ENCODE results near the gene LMAN2L. TPM values are rescaled to one million over a fixed set of nuclear protein-coding genes. Genes with fewer than 3 reads are reported as not detected.

LMAN2L gene
- total RNA-seq, 2 donors from 2014 or later = 6.6 to 7.8 TPM

DNA sequence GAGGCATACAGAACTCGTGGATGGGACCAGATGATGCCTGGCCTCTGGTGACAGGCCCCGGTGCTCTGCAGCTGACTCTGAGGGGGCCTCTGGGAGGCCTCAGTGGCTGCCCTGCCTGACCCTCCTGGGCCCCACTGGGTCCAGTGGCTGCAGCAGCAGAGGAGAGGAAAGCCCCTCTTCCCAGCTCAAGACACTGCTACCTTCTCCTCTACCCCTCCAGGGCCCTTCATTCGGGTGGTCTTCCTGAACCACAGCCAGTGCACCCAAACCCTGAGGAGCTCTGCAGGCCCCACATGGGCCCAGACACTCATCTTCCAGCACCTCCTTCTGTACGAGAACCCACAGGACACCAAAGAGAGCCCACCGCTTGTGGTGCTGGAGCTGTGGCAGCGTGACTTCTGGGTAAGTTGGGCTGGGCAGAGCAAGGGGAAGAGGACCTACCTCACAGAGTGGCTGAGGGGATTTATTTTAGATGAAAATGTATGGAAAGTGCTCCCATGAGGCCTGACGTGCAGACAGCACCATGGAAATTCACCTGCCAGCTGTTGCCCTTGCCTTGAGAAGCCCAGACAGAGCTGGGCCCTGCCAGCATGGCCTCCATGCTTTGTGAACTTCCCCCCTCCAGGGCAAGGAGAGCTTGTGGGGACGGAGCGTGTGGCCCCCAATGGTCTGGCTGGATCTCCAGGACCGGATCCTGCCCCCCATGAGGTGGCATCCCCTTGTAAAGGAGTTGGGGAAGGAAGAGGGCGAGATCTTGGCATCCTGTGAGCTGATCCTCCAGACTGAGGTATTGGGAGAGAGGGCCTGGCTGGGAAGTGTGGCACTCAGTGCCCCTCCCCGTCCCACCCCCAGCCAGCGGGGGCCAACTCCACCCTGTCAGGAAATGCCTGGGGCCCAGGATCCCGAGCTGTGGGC is 46.3 kb downstream of the LMAN2L start:
- ATAC-seq (no peak), DNase-seq (no peak)
- intact Hi-C loops (cut with DNase I) = no loop called here
- Histone ChIP-seq H3K27me3 (no peaks in the 10 kb centered on the region), H3K4me1 (no peaks in the 10 kb centered on the region), H3K4me3 (no peak overlapping the region), H3K36me3 (replicated peaks in 1 of 2; ENCODE audit: insufficient read depth in 1 of 2, low read depth in 2 of 2) (no peaks in the 10 kb centered on the region), H3K9me3 (no peaks in the 10 kb centered on the region), H3K27ac (no peak overlapping the region)
- TF ChIP-seq POLR2A (IDR thresholded peaks at IDR 0.05) = no peak
- TF ChIP-seq, protein P1, sequence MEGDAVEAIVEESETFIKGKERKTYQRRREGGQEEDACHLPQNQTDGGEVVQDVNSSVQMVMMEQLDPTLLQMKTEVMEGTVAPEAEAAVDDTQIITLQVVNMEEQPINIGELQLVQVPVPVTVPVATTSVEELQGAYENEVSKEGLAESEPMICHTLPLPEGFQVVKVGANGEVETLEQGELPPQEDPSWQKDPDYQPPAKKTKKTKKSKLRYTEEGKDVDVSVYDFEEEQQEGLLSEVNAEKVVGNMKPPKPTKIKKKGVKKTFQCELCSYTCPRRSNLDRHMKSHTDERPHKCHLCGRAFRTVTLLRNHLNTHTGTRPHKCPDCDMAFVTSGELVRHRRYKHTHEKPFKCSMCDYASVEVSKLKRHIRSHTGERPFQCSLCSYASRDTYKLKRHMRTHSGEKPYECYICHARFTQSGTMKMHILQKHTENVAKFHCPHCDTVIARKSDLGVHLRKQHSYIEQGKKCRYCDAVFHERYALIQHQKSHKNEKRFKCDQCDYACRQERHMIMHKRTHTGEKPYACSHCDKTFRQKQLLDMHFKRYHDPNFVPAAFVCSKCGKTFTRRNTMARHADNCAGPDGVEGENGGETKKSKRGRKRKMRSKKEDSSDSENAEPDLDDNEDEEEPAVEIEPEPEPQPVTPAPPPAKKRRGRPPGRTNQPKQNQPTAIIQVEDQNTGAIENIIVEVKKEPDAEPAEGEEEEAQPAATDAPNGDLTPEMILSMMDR (IDR thresholded peaks at IDR 0.05) = no peak
- 80 to 85% methylated on average over 9 to 14 of the region's 14 CpGs for WGBS, 2 donors

DNA sequence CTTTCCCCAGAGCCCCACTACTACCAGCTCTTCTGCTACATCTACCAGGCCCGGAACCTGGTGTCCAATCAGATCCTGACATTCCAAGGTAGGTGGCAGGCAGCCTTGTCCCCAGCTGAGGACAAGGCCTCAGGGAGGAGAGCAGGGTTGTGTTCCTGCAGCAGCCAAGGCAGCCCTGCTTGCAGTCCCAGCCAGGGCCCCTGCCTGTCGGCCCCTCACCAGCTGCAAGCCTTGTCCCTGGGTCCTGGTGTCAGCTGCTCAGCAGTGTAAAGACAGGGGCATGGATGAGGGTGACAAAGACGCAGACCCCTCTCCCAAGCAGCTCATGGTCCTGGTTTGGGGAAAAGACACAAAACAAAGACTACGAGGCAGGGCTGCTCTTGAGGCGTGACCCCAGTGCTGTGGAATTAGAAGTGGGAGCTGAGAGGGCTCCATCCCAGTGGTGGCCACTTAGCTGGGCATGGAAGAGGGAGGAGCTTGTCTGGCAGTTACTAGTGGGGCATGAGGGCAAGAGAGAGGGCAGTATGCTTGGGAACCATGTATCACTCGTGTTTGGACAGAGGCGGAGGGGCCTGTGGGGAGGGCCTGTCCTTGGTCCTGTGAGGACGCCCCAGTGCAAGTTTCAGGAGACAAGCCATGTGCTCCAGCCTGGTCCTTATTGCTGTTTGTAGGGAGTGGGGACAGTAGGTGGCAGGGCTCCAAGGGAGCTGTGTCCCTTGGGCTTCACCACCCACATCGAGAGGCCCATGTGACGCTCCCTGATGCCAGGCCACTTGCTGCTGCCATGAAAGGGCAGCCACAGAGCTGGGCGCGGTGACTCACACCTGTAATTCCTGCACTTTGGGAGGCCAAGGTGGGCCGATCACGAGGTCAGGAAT is 47.5 kb downstream of the LMAN2L start:
- DNase-seq = no peak
- intact Hi-C loops (cut with DNase I) = no loop called here
- Histone ChIP-seq H3K4me1 (peaks cover 10% of the 10 kb centered on the region), H3K27me3 (no peaks in the 10 kb centered on the region), H3K4me3 (no peak overlapping the region), H3K36me3 (replicated peaks in 1 of 2; ENCODE audit: insufficient read depth in 1 of 2, low read depth in 2 of 2) (no peaks in the 10 kb centered on the region), H3K9me3 (no peaks in the 10 kb centered on the region), H3K27ac (no peak overlapping the region)
- ATAC-seq = no peak
- WGBS, 2 donors = 82 to 83% methylated on average over 8 to 14 of the region's 14 CpGs
- TF ChIP-seq, protein P1 (IDR thresholded peaks at IDR 0.05) = no peak
- no peak for TF ChIP-seq POLR2A (IDR thresholded peaks at IDR 0.05)

DNA sequence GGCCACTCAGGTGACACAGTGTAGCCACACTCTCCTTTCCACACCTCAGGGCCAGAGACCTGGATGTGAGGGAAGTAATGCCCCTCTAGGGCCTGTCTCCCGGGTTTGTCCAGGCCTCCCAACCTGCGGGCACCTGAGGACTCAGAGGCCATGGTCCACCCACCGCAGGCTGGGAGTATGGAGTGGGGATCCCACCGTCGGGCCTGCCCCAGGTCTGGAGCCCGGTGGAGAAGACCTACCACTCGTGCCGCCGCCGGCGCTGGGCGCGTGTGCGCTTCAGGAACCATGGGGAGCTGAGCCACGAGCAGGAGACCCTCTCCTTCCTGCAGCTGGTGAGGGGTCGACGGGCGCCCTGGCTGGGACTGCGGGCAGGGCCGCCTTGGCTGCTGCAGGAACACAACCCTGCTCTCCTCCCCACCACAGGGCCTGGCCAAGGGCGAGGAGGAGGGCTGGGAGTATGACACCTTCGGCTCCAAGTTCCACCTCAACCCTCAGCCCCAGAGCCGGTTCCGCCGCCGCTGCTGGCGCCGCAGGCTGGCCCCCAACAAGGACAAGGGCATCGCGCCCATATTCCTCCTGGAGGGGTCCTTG is 48.7 kb downstream of the LMAN2L start:
- Histone ChIP-seq H3K9me3 (no peaks in the 10 kb centered on the region), H3K4me1 (peaks cover 12% of the 10 kb centered on the region), H3K27ac (no peak overlapping the region), H3K4me3 (no peak overlapping the region), H3K27me3 (no peaks in the 10 kb centered on the region), H3K36me3 (replicated peaks in 1 of 2; ENCODE audit: insufficient read depth in 1 of 2, low read depth in 2 of 2) (no peaks in the 10 kb centered on the region)
- TF ChIP-seq POLR2A (IDR thresholded peaks at IDR 0.05) = no peak
- TF ChIP-seq, protein P1 (IDR thresholded peaks at IDR 0.05) = no peak
- ATAC-seq (no peak), DNase-seq (no peak)
- WGBS, 2 donors = 91 to 94% methylated on average over 9 to 24 of the region's 30 CpGs
- intact Hi-C loops (cut with DNase I) = no loop called here

DNA sequence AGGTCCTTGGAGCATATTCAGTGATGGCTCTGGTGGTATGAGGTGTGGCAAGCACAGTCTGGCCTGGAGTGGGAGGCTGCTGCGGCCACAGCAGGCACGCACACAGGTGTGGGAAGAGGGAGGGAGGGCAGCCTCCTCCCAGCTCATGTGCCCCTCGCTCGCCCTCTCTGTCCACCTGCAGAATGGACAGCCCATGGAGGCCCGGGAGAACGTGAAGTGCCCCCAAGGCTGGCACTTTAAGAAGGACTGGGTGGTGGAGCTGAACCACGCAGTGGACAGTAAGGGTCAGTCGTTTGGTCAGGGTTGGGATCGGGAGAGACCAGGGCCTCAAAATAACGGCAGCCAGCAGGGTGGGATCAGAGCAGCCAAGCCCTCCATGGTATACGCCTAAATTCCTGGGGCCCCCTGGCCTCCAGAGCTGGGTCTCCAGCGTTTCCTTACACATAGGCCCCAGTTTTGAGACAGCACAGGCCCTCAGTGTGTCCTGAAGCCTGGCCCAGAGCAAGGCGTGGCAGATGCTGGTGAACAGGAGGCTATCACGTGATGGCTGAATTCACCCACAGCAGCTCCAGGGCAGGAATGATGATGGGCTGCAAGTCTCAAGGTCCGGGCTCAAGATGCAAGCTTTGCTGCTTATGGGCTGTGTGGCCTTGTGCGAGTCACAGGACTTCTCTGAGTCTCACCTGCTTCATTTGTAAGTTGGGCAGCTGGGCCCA is 49.4 kb downstream of the LMAN2L start:
- intact Hi-C loops (cut with DNase I) = no loop called here
- Histone ChIP-seq H3K4me1 (peaks cover 17% of the 10 kb centered on the region), H3K4me3 (no peak overlapping the region), H3K27ac (no peak overlapping the region), H3K9me3 (no peaks in the 10 kb centered on the region), H3K27me3 (no peaks in the 10 kb centered on the region), H3K36me3 (replicated peaks in 1 of 2; ENCODE audit: insufficient read depth in 1 of 2, low read depth in 2 of 2) (no peaks in the 10 kb centered on the region)
- 94% methylated on average over 9 to 16 of the region's 16 CpGs for WGBS, 2 donors
- no peak for TF ChIP-seq POLR2A (IDR thresholded peaks at IDR 0.05)
- TF ChIP-seq, protein P1 (IDR thresholded peaks at IDR 0.05) = no peak
- ATAC-seq (no peak), DNase-seq (no peak)

Measured in body of pancreas (tissue), 4 donors.